IPS-18a (cell line): ENCODE measurements around the gene THADA.

Experiments
- H3K27ac ChIP-seq: one replicate; pipeline ENCODE4 v1.5.1; 2013; ENCODE audit warnings: low read length
- H3K27me3 ChIP-seq: one replicate; pipeline ENCODE4 v1.6.1; 2013; ENCODE audit warnings: mild to moderate bottlenecking, low read length; ENCODE audit not compliant: control insufficient read depth, insufficient read depth
- H3K36me3 ChIP-seq: one replicate; pipeline ENCODE4 v1.6.1; 2013; ENCODE audit warnings: low read depth, low read length; ENCODE audit not compliant: control insufficient read depth
- H3K4me1 ChIP-seq: one replicate; pipeline ENCODE4 v1.6.1; 2013; ENCODE audit warnings: low read depth, low read length; ENCODE audit not compliant: control insufficient read depth
- H3K4me3 ChIP-seq: one replicate; pipeline ENCODE4 v1.5.1; 2013; ENCODE audit warnings: low read length
- H3K9ac ChIP-seq: one replicate; pipeline ENCODE4 v1.6.1; 2013; ENCODE audit warnings: mild to moderate bottlenecking, low read length, moderate library complexity
- H3K9me3 ChIP-seq: one replicate; pipeline ENCODE4 v1.6.1; 2013; ENCODE audit warnings: low read depth, low read length; ENCODE audit not compliant: control insufficient read depth

Gene THADA

GRCh38 chr2:43267381-43267780 lies 328.5 kb downstream of the THADA start:
- Histone ChIP-seq H3K9me3 (no peaks in the 10 kb centered on the region), H3K27me3 (no peaks in the 10 kb centered on the region), H3K4me1 (peaks cover 18% of the 10 kb centered on the region), H3K27ac (no peak overlapping the region), H3K36me3 (no peaks in the 10 kb centered on the region), H3K4me3 (no peak overlapping the region), H3K9ac (no peak overlapping the region)

DNA sequence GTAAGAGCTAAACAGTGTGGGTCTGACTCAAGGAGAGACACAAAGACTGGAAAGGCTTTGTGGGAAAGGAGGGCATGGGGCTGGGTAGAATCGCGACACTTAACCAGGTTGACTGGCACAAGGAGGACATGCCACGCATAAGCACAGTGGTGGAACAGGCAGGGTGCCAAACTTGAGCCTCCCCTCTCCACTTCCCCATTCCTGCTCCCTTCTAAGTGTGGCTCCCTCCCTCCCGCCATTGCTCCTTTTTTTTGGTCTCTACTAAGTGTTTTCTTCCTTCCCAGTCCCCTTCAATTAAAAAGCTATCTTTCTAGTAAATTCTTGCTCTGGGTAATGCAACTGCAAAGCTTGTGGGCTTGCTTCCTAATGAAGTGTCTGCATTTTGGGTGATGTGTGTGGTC lies 329.1 kb downstream of the THADA start:
- Histone ChIP-seq H3K27me3 (no peaks in the 10 kb centered on the region), H3K9me3 (no peaks in the 10 kb centered on the region), H3K4me3 (no peak overlapping the region), H3K9ac (no peak overlapping the region), H3K36me3 (no peaks in the 10 kb centered on the region), H3K4me1 (peaks cover 18% of the 10 kb centered on the region), H3K27ac (no peak overlapping the region)

DNA sequence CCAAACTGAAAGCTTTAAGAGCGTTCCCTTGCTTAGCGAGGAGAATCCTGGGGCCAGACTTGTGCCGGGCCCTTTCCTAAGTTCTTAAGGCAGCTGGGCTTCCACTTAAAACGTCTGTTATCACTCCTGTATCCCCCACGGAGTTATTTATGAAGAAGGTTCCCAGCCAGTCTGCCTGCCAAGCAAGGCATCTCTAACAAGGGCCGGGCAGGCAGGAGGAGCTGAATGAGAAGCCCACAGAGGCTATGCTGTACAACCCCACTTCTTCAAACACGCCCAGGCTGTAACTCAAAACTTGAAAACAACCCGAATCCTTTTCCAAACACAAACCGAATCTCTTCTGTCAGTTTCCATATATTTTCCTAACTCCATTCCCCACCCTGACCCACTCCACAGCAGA lies 330.4 kb downstream of the THADA start:
- Histone ChIP-seq H3K27ac (no peak overlapping the region), H3K9ac (no peak overlapping the region), H3K27me3 (no peaks in the 10 kb centered on the region), H3K36me3 (no peaks in the 10 kb centered on the region), H3K4me1 (peaks cover 18% of the 10 kb centered on the region), H3K9me3 (no peaks in the 10 kb centered on the region), H3K4me3 (no peak overlapping the region)

GRCh38 chr2:43265001-43265400 lies 330.8 kb downstream of the THADA start:
- Histone ChIP-seq H3K4me3 (no peak overlapping the region), H3K27ac (no peak overlapping the region), H3K36me3 (no peaks in the 10 kb centered on the region), H3K9ac (no peak overlapping the region), H3K9me3 (no peaks in the 10 kb centered on the region), H3K4me1 (peaks cover 18% of the 10 kb centered on the region), H3K27me3 (no peaks in the 10 kb centered on the region)

GRCh38 chr2:43262951-43263350 lies 332.9 kb downstream of the THADA start:
- Histone ChIP-seq H3K9me3 (no peaks in the 10 kb centered on the region), H3K4me3 (no peak overlapping the region), H3K27ac (no peak overlapping the region), H3K36me3 (no peaks in the 10 kb centered on the region), H3K9ac (no peak overlapping the region), H3K4me1 (peaks cover 11% of the 10 kb centered on the region), H3K27me3 (no peaks in the 10 kb centered on the region)

DNA sequence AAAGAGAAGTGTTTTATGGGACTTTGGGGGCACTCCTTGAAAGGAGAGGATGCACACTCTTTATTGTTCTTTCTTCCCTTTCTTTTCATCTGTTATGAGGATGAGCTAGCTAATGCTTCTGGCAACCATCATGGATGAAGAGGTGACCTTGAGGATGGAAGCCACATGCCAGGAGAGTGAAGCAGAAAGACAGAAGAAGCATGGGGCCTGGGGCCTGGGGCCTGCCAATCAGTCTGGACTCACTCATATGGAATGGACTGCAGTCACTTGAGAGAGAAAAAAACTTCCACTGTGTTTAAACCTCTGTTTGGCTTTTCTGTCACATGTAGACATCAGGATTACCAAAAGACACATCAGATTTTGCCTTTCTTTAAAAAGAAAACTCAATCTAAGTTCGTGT lies 333.6 kb downstream of the THADA start:
- H3K9me3 ChIP-seq: no peaks in the 10 kb centered on the region
- no peaks in the 10 kb centered on the region for H3K27me3 ChIP-seq
- no peak overlapping the region for H3K27ac ChIP-seq
- no peaks in the 10 kb centered on the region for H3K36me3 ChIP-seq
- no peak overlapping the region for H3K4me3 ChIP-seq
- no peak overlapping the region for H3K9ac ChIP-seq
- peaks cover 6% of the 10 kb centered on the region for H3K4me1 ChIP-seq

DNA sequence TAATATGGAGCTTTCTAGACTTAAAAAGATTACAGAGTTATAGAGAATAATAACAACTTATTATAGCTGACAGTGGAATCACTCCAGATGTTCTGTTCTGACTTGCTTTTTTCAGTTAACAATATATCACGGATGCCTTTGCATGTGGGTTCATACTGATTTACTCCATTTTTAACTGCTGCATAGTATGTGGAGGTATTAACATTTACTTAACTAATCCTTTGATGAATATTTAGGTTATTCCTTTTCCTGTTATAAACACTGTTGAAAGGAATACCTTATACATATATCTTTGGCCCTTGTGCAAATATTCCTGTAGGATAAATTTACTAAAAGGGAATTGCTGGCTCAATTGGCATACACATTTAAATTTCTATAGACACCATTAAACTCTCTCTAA lies 336.3 kb downstream of the THADA start:
- H3K27me3 ChIP-seq: no peaks in the 10 kb centered on the region
- no peak overlapping the region for H3K4me3 ChIP-seq

GRCh38 chr2:43258547-43259156 lies 337.2 kb downstream of the THADA start:
- Histone ChIP-seq H3K9ac (no peak overlapping the region), H3K4me1 (no peaks in the 10 kb centered on the region), H3K27ac (no peak overlapping the region), H3K36me3 (no peaks in the 10 kb centered on the region), H3K9me3 (no peaks in the 10 kb centered on the region), H3K4me3 (no peak overlapping the region), H3K27me3 (no peaks in the 10 kb centered on the region)

More for the DNA sequence above, 336.3 kb downstream of the THADA start:
- no peaks in the 10 kb centered on the region for H3K9me3 ChIP-seq
- H3K27ac ChIP-seq: no peak overlapping the region
- H3K36me3 ChIP-seq: no peaks in the 10 kb centered on the region
- H3K4me1 ChIP-seq: no peaks in the 10 kb centered on the region
- no peak overlapping the region for H3K9ac ChIP-seq

DNA sequence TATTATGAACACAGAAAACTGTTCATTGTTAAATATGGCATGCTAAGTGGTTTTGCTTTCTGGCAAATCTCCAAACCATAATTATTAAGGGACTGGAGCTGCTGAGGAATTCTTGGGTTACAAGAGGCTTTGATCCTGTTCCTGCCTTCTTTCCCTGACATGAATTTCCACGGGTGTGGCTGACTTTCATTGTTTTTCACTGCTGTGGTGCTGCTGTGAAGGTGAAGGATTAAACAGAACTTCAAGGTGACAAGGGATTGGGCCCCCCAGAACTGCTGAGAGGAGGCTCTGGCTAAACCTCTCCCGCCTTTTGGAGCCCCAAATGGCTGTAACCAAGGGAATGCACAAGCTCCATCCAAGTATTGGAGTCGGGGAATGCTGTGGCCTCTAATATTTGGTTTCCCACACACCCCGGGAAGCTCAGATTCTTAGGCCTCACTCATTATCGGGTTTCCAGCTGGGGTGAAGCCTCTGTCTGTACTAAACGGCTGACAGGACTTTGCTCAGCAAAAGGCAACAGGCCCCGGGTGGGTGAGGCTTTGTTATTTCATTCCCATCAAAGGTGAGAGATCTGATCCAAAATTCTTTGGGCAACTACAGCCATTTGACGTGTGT lies 340.4 kb downstream of the THADA start:
- H3K4me3 ChIP-seq: no peak overlapping the region
- no peaks in the 10 kb centered on the region for H3K36me3 ChIP-seq
- no peaks in the 10 kb centered on the region for H3K4me1 ChIP-seq
- H3K27ac ChIP-seq: no peak overlapping the region
- no peaks in the 10 kb centered on the region for H3K27me3 ChIP-seq
- no peak overlapping the region for H3K9ac ChIP-seq
- H3K9me3 ChIP-seq: no peaks in the 10 kb centered on the region

DNA sequence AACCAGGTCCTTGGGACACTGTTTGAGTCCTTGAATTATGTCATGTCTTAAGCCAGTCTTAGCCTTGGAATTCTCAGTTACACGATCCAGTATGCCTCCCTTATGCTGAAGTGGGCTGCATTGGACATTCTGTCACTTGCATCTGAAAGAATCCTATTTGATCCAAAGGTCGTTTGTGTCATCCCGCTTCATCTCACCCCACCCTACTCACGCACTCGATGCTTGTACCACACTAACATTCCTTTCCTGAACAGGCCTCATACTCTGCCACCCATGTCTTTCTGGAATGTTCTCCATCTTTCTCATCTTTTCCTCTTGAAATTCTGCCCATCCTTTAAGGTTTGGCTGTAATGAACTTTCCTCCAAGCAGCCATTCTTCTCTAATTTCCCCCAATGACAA lies 341.5 kb downstream of the THADA start:
- H3K4me3 ChIP-seq: no peak overlapping the region

DNA sequence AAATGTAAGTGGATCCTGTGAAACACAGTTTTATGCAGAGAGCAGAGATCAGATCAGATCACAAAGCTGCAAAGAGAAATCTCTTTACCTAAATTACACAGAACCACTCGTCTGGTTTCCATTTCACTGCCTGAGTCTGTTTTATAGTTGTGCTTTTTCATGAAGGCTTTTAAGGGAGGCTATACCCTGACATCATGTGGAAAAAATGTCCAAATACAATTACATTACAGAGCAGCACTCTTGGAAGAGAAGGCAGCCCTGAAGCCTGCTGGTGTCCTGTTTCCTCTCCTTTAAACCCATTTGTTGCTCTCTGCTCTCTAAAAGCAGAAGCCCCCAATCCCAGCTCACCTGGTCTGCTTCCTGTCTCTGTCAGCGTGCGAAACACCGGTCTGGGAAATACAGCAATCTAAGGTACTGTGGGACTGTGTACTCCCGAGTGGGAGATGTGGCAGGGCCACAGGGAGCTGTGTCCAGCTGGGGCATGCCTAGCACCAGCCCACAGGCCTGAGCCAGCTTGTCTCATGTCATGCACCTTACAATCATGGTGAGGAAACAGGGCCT lies 344.6 kb downstream of the THADA start:
- H3K4me3 ChIP-seq: no peak overlapping the region
- no peaks in the 10 kb centered on the region for H3K4me1 ChIP-seq
- no peaks in the 10 kb centered on the region for H3K36me3 ChIP-seq
- H3K9me3 ChIP-seq: no peaks in the 10 kb centered on the region
- no peak overlapping the region for H3K27ac ChIP-seq
- no peak overlapping the region for H3K9ac ChIP-seq
- no peaks in the 10 kb centered on the region for H3K27me3 ChIP-seq

More for the DNA sequence above, 341.5 kb downstream of the THADA start:
- no peak overlapping the region for H3K27ac ChIP-seq
- no peak overlapping the region for H3K9ac ChIP-seq
- no peaks in the 10 kb centered on the region for H3K27me3 ChIP-seq
- no peaks in the 10 kb centered on the region for H3K4me1 ChIP-seq
- H3K36me3 ChIP-seq: no peaks in the 10 kb centered on the region
- H3K9me3 ChIP-seq: no peaks in the 10 kb centered on the region

GRCh38 chr2:43250015-43250414 lies 345.8 kb downstream of the THADA start:
- Histone ChIP-seq H3K9ac (no peak overlapping the region), H3K4me3 (no peak overlapping the region), H3K27me3 (no peaks in the 10 kb centered on the region), H3K4me1 (no peaks in the 10 kb centered on the region), H3K9me3 (no peaks in the 10 kb centered on the region), H3K36me3 (no peaks in the 10 kb centered on the region), H3K27ac (no peak overlapping the region)
